Brain microvascular endothelial cell (primary cell): Measurements from ENCODE around the gene THADA.

Source experiments
- DNase-seq: peaks from one replicate; pipeline ENCODE4 v3.0.0-alpha.2; 2020
- H3K27ac ChIP-seq: fragments of 250-450 bp; sonication (Bioruptor Pico); 2 replicates; pipeline ENCODE4 v1.5.1; 2020; ENCODE audit warnings: mild to moderate bottlenecking, moderate library complexity
- H3K27me3 ChIP-seq: fragments of 250-450 bp; sonication (Bioruptor Pico); replicated peaks from 2 replicates; pipeline ENCODE4 v1.5.1; 2020; ENCODE audit warnings: mild to moderate bottlenecking
- H3K36me3 ChIP-seq: fragments of 250-450 bp; sonication (Bioruptor Pico); replicated peaks from 2 replicates; pipeline ENCODE4 v1.5.1; 2020; ENCODE audit warnings: mild to moderate bottlenecking
- H3K4me3 ChIP-seq: 2 replicates; pipeline ENCODE4 v1.5.1; 2011; ENCODE audit warnings: low read depth, mild to moderate bottlenecking, control low read depth, low read length, moderate library complexity
- CTCF ChIP-seq: IDR thresholded peaks from 2 replicates; pipeline ENCODE4 v1.5.1; 2011; ENCODE audit warnings: low read depth, mild to moderate bottlenecking, moderate library complexity, low read length, control low read depth, inconsistent platforms; ENCODE audit errors: missing control alignments
- in situ Hi-C: cut with HindIII; loops from 2 replicates; pipeline ENCODE4 v1.10.0; 2017; ENCODE audit warnings: low sequenced_read_pairs, low pct_ligation_motif_present

The THADA gene

GRCh38 chr2:43328133-43328532, 267.7 kb downstream of the THADA start:
- Histone ChIP-seq H3K36me3 (no peaks in the 10 kb centered on the region), H3K27me3 (no peaks in the 10 kb centered on the region), H3K4me3 (no peak overlapping the region), H3K27ac (no peak overlapping the region)
- DNase-seq = no peak
- in situ Hi-C loops = no loop called here
- TF ChIP-seq CTCF = no peak

- Histone ChIP-seq H3K27me3 (no peaks in the 10 kb centered on the region), H3K36me3 (no peaks in the 10 kb centered on the region), H3K4me3 (no peak overlapping the region), H3K27ac (no peak overlapping the region)
- TF ChIP-seq CTCF = no peak
- in situ Hi-C loops = no loop called here
- DNase-seq = no peak
These were observed 268.7 kb downstream of the THADA start for GRCh38 chr2:43327119-43327518.

GRCh38 chr2:43326101-43326825, 269.6 kb downstream of the THADA start:
- no peak overlapping the region for H3K27ac ChIP-seq
- H3K27me3 ChIP-seq = no peaks in the 10 kb centered on the region
- no peak overlapping the region for H3K4me3 ChIP-seq
- in situ Hi-C loops = no loop called here
- no peak for TF ChIP-seq CTCF
- H3K36me3 ChIP-seq = no peaks in the 10 kb centered on the region
- DNase-seq = no peak

- Histone ChIP-seq H3K27ac (no peak overlapping the region), H3K4me3 (no peak overlapping the region), H3K36me3 (no peaks in the 10 kb centered on the region), H3K27me3 (no peaks in the 10 kb centered on the region)
- no peak for DNase-seq
- in situ Hi-C loops = no loop called here
- no peak for TF ChIP-seq CTCF
These were observed 270.6 kb downstream of the THADA start for GRCh38 chr2:43325107-43325811.

- Histone ChIP-seq H3K27me3 (no peaks in the 10 kb centered on the region), H3K4me3 (no peak overlapping the region), H3K36me3 (no peaks in the 10 kb centered on the region), H3K27ac (no peak overlapping the region)
- in situ Hi-C loops = no loop called here
- TF ChIP-seq CTCF = no peak
- DNase-seq = no peak
These were observed 271.4 kb downstream of the THADA start for GRCh38 chr2:43324259-43325106.
